ENCODE data around the gene KHDC4. TPM values are rescaled to one million over a fixed set of nuclear protein-coding genes. Genes with fewer than 3 reads are reported as not detected.

The KHDC4 gene
- total and polyA plus RNA-seq, 2 of the 4 experiments (the other 2 are of a cell fraction), result 28.0 to 29.9 TPM

DNA sequence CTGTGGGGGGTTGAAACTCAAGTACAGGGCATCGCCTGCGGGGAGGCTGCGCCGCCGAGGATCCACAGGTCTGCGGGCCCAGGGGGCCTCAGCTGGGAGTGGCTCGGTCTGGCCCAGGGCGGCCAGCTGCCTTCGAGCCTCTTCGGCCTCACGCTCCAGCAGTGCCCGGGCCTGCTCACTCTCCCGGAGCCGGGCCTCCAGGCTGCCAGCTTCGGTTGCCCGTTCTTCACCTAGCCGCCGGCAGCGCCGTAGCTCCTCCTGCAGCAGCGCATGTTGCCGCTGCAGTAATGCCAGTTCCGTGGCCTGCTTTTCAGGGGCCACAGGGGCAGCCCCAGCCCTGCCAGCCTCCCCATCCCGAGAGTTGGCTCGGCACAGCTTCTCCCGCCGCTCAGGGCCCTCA lies 16.6 kb upstream of the KHDC4 start:
- intact Hi-C loops (cut with micrococcal nuclease), result no loop called here
- BruUV-seq (replicated peaks), result no TSS peak

More for the DNA sequence above, 16.6 kb upstream of the KHDC4 start:
- ChIA-PET CTCF (no interaction called here), POLR2A (ENCODE audit: unreplicated experiment) (no interaction called here)
- Histone ChIP-seq H3K56ac (ENCODE audit: extremely low read depth, insufficient read depth, low read length) (no peak overlapping the region), H3K79me1 (ENCODE audit: low read depth in 1 of 2, low read length in 2 of 2) (peaks cover 35 to 54% of the 10 kb centered on the region in 2 experiments), H3K4ac (ENCODE audit: low read depth, low read length) (no peak overlapping the region), H3K36me3 (ENCODE audit: control insufficient read depth, insufficient read depth, low read length) (peaks cover 82% of the 10 kb centered on the region), H2AK9ac (replicated peaks; ENCODE audit: low read depth, low read length, poor library complexity) (no peak overlapping the region), H3K18ac (ENCODE audit: low read depth, low read length) (no peak overlapping the region), H3K23ac (ENCODE audit: low read depth, low read length) (no peak overlapping the region), H3K4me3 (ENCODE audit: insufficient read depth, low read depth, low read length) (no peak overlapping the region), H2BK15ac (ENCODE audit: low read depth, low read length) (no peak overlapping the region), H2BK5ac (ENCODE audit: low read depth, low read length, poor library complexity, severe bottlenecking) (no peak overlapping the region), H4K91ac (ENCODE audit: insufficient read depth, low read depth, low read length) (no peak overlapping the region), H3K4me2 (ENCODE audit: low read depth, low read length) (no peak overlapping the region), H2AFZ (replicated peaks; ENCODE audit: low read length, poor library complexity) (no peak overlapping the region), H3K27ac (ENCODE audit: insufficient read depth, low read length) (no peak overlapping the region), H3K4me1 (ENCODE audit: control insufficient read depth, insufficient read depth, low read length) (no peaks in the 10 kb centered on the region), H4K5ac (ENCODE audit: low read depth, low read length) (no peak overlapping the region), H2AK5ac (ENCODE audit: low read depth, low read length) (no peak overlapping the region), H3K9ac (ENCODE audit: low read depth, low read length) (no peak overlapping the region), H2BK20ac (ENCODE audit: low read depth, low read length) (no peak overlapping the region), H4K20me1 (ENCODE audit: insufficient read depth, low read length) (peaks cover 30% of the 10 kb centered on the region; the same call in 1 of the 2 replicates), H3K9me3 (ENCODE audit: control insufficient read depth, insufficient read depth, low read length) (no peaks in the 10 kb centered on the region), H3K27me3 (ENCODE audit: control insufficient read depth, insufficient read depth, low read length) (no peaks in the 10 kb centered on the region), H2BK120ac (ENCODE audit: low read depth, low read length) (no peak overlapping the region), H3K14ac (replicated peaks; ENCODE audit: low read depth, low read length) (no peak overlapping the region), H3K9me1 (ENCODE audit: insufficient read depth, low read length) (peaks cover 11% of the 10 kb centered on the region; the same call in 1 of the 2 replicates), H4K8ac (ENCODE audit: low read depth in 2 of 2, low read length in 2 of 2) (no peak overlapping the region)
- WGBS, 2 experiments (ENCODE audit: extremely low coverage in 2 of 2, insufficient read length in 1 of 2), result 99% methylated on average over 17 of the region's 27 CpGs; no CpG with 5 or more reads in 1 of the 2 experiments
- ATAC-seq (ENCODE audit: low read depth) (no peak), DNase-seq (no peak)
- TF ChIP-seq MXI1 (IDR thresholded peaks at IDR 0.05; ENCODE audit: borderline replicate concordance, low read depth, low read length), result no peak
- TF ChIP-seq NFE2L2 (IDR thresholded peaks at IDR 0.05; ENCODE audit: low read depth, low read length), result no peak
- TF ChIP-seq SMC3 (IDR thresholded peaks at IDR 0.05; ENCODE audit: low read depth, low read length), result no peak
- TF ChIP-seq, protein P1, sequence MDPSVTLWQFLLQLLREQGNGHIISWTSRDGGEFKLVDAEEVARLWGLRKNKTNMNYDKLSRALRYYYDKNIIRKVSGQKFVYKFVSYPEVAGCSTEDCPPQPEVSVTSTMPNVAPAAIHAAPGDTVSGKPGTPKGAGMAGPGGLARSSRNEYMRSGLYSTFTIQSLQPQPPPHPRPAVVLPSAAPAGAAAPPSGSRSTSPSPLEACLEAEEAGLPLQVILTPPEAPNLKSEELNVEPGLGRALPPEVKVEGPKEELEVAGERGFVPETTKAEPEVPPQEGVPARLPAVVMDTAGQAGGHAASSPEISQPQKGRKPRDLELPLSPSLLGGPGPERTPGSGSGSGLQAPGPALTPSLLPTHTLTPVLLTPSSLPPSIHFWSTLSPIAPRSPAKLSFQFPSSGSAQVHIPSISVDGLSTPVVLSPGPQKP (IDR thresholded peaks at IDR 0.05; ENCODE audit: borderline replicate concordance, low read depth, low read length), result no peak
- TF ChIP-seq CHD1 (IDR thresholded peaks at IDR 0.05; ENCODE audit: low read depth, low read length), result no peak
- no peak for TF ChIP-seq FOS (IDR thresholded peaks at IDR 0.05; ENCODE audit: low read depth, low read length)
- no peak for TF ChIP-seq RFX5 (IDR thresholded peaks at IDR 0.05; ENCODE audit: low read depth, low read length)
- TF ChIP-seq BHLHE40 (IDR thresholded peaks at IDR 0.05; ENCODE audit: low read depth, low read length), result no peak
- TF ChIP-seq MAFK (IDR thresholded peaks at IDR 0.05; ENCODE audit: low read depth, low read length), result no peak
- TF ChIP-seq MAZ (IDR thresholded peaks at IDR 0.05; ENCODE audit: borderline replicate concordance, low read depth, low read length), result no peak
- no peak for TF ChIP-seq POLR2A (IDR thresholded peaks at IDR 0.05; ENCODE audit: low read depth, low read length)
- TF ChIP-seq USF2 (IDR thresholded peaks at IDR 0.05; ENCODE audit: low read depth, low read length), result no peak
- no peak for TF ChIP-seq RCOR1 (IDR thresholded peaks at IDR 0.05; ENCODE audit: insufficient replicate concordance, low read length)
- TF ChIP-seq CEBPB (IDR thresholded peaks at IDR 0.05; ENCODE audit: low read depth, low read length), result no peak
- no peak for TF ChIP-seq CTCF (conservative IDR thresholded peaks at IDR 0.05; ENCODE audit: low read depth, low read length)
- no peak for TF ChIP-seq RAD21 (IDR thresholded peaks at IDR 0.05; ENCODE audit: low read length)
- in situ Hi-C loops (cut with MboI; ENCODE audit: low sequenced_read_pairs) (no loop called here), dilution Hi-C loops (cut with HindIII; ENCODE audit: low sequenced_read_pairs, unreplicated experiment) (no loop called here)

Data from IMR-90 (cell line).